Dendritic cell treated with granulocyte-macrophage colony-stimulating factor and Interleukin-4, amounts not matched to agents 40 ng/mL and 50 ng/mL, for 4 days (primary cell): Measurements from ENCODE around the gene AGAP3.
"Not testable (repeated sequence)": the region's sequence is repeated elsewhere in the genome, so short reads cannot be mapped to it uniquely, and the experiment has no call there.

Experiments
- H3K27ac Mint-ChIP-seq: one replicate; pipeline ENCODE4 v1.8.0; 2022; ENCODE audit warnings: mild to moderate bottlenecking, mixed read lengths
- H3K27me3 Mint-ChIP-seq: one replicate; pipeline ENCODE4 v1.8.0; 2022; ENCODE audit warnings: mild to moderate bottlenecking, mixed read lengths
- H3K36me3 Mint-ChIP-seq: one replicate; pipeline ENCODE4 v1.8.0; 2022; ENCODE audit warnings: low read depth, mixed read lengths
- H3K4me1 Mint-ChIP-seq: one replicate; pipeline ENCODE4 v1.8.0; 2022; ENCODE audit warnings: low read depth, mixed read lengths
- H3K4me3 Mint-ChIP-seq: one replicate; pipeline ENCODE4 v1.8.0; 2022; ENCODE audit warnings: mild to moderate bottlenecking, moderate library complexity, mixed read lengths
- H3K9me3 Mint-ChIP-seq: one replicate; pipeline ENCODE4 v1.8.0; 2022; ENCODE audit warnings: mixed read lengths
- intact Hi-C: fragments of 100-400 bp; cut with micrococcal nuclease; formaldehyde crosslinking; loops from one replicate; pipeline ENCODE4 v1.15.0; 2022

AGAP3 gene

DNA sequence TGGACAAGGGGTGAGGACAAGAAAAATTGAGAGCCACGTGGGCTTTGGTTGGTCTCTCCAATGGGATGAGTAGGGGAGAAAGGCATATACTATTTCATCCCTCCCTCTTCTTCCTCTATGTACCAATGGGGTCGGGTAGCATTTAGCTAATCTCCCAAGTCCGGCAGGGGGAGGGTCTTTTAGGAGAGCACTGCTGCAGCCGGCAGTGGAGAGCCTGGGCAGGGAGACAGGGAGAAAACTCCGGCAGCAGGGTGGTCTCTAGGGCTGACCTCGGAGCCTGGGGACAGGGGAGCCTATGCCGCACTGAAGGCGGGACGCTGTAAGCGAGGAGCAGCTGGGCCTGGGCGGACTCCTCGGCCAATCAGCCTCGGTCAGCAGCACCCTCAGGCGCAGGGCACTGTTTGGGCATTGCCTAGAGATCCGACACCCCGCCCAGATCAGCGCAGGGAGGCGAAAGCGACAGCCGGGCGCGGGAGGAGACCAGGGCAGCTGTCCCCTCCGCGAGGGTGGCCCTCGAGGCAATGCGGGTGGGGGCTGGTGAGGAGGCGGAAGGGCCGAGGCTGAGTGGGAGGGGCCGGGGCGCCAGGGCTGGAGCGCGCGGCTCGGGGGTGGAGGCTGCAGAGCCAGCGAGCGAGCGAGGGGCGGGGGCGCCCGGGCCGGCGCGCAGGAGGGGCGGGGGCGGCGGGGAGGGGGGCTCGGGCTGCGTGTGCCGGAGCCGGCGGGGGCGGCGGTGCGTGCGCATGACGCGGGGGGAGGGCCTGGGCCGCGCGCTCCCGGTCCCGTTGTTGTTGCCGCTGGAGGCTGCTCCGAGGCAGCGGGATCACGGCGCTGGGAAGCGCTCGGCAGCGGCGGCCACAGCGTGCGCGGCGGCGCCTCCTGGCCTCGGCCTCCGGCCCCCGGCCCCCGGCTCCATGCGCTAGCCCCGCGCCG lies at the start of gene AGAP3:
Gene AGAP3 (plus strand): TSS at position 785 of the 930 bp plus-strand sequence. CDS start 267 bp downstream, outside the sequence.
- Mint-ChIP-seq H3K4me3 (peak within 1 kb of the TSS; percentile 79), H3K27me3 (no peaks in the 10 kb centered on the region), H3K9me3 (no peaks in the 10 kb centered on the region), H3K36me3 (peaks cover 60% of the 10 kb centered on the region), H3K4me1 (peaks cover 63% of the 10 kb centered on the region), H3K27ac (peak within 1 kb of the TSS; percentile 96)
- intact Hi-C loops, result loop anchor here (2.0 to 10.0 kb wide), 2 partner anchors 27 to 301 kb away; partner anchors contain the start of gene SLC4A2

DNA sequence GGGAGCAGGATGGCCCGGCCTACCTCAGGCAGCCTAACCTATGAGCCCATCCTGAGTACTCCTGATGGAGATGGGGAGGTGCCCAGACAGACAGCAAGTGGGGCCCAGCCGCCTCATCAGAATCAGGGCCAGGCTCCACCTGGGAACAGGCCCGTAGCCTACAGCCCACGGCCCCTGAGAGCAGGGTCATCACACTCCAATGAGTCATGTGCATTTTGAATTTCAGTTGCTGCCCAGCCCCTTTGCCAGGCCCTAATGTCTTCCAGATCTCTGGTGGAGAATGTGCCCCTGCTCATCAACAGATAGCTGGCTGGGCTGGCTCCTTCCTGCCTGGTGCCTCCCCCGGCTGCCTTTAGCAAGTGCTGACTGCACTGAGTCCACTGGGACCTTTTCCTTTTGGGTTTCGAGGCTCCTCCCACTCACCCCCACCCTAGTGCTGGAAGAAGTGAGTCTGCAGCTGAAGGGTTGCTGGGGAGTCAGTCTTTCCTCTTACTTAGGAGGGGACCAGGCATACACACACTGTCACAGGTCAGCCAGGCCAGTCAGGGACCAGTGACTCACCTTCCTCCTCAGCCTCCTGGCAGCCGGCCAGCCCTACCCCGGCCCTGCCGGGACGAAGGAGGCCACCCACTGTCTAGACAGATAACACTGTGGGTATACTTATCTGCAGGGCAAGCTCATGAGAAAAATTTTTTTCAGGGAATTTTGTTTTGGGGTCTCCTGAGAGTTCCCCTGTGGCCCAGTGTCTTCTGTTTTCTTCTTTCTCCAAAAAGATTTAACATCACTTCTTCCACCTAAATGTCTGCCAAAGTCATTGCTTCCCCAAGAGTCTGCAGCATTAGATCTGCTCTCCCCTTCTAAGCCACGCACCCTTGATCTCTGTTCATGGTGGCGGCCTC lies 47.1 kb upstream of the AGAP3 start:
- Mint-ChIP-seq H3K9me3 (no peaks in the 10 kb centered on the region), H3K27ac (peak overlapping the region; percentile 16), H3K36me3 (peaks cover 71% of the 10 kb centered on the region), H3K4me3 (no peak overlapping the region), H3K4me1 (peaks cover 36% of the 10 kb centered on the region), H3K27me3 (no peaks in the 10 kb centered on the region)
- intact Hi-C loops, result no loop called here

DNA sequence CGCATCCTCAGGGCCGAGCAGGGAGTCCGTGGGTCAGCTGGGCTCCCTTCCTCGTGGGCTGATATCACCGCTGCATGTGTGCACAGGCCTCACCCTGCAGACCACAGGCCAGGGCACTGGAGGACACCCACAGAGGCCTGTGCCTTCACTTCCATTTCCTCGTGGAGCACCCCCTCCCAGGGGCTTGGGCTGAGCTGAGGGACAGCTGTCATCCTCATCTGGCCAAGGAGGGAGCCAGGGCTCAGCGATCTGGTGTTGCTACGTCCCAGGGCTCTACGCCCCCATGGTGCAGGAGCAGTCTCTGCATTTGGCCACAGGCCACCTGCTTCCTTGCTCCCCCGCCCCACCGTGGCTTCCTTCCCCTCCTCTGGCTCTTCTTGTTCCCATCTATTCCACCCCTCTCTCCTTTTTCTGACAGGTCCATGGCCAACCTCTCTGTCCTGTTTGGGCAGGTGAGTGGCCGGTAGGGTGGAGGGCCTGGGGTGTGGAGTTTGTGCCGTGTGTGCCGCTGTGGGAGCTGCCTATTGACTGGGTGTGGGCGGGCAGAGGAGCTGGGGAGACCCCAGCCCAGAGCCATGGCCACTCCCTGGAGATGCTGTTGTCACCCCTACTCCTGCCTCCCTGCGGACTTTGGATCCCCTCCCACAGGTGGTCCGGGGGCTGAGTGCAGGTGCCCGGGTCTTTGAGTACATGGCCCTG lies 46.3 kb upstream of the AGAP3 start:
- H3K27ac Mint-ChIP-seq, result no peak overlapping the region
- no peak overlapping the region for H3K4me3 Mint-ChIP-seq
- no peaks in the 10 kb centered on the region for H3K27me3 Mint-ChIP-seq
- H3K36me3 Mint-ChIP-seq, result peaks cover 71% of the 10 kb centered on the region
- peaks cover 29% of the 10 kb centered on the region for H3K4me1 Mint-ChIP-seq
- no peaks in the 10 kb centered on the region for H3K9me3 Mint-ChIP-seq
- intact Hi-C loops, result no loop called here

DNA sequence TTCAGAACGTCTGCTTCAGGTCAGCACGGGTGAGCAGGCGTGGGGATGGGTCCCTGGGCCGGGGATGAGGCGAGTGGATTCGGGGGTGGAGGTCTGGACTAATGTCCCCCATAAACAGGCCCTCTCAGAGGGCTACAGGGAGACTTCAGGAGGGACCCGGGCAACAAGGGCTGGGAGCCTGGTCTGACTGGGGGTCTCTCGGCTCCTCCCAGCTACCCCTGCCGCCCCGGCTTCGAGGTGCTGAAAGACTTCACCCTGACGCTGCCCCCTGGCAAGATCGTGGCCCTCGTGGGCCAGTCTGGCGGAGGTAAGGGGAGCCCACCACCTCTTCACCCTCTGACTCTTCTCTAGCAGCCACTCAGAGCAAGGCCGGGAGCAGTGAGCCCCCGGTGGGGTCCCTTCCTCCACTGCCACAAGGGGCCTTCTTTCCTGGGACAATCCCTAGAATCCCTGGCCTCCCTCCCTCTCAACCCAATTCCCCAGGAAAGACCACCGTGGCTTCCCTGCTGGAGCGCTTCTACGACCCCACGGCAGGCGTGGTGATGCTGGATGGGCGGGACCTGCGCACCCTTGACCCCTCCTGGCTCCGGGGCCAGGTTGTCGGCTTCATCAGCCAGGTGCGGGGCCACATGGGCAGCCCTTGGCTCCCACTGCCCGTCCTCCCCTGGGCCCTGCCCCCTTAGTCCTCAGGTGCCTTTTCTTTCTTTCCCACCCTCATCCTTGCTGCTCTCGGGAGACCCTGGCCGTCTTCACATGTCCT lies 45.5 kb upstream of the AGAP3 start:
- no peak overlapping the region for H3K4me3 Mint-ChIP-seq
- peaks cover 23% of the 10 kb centered on the region for H3K4me1 Mint-ChIP-seq
- intact Hi-C loops, result no loop called here
- H3K36me3 Mint-ChIP-seq, result peaks cover 71% of the 10 kb centered on the region
- H3K27me3 Mint-ChIP-seq, result no peaks in the 10 kb centered on the region
- H3K27ac Mint-ChIP-seq, result no peak overlapping the region
- no peaks in the 10 kb centered on the region for H3K9me3 Mint-ChIP-seq

DNA sequence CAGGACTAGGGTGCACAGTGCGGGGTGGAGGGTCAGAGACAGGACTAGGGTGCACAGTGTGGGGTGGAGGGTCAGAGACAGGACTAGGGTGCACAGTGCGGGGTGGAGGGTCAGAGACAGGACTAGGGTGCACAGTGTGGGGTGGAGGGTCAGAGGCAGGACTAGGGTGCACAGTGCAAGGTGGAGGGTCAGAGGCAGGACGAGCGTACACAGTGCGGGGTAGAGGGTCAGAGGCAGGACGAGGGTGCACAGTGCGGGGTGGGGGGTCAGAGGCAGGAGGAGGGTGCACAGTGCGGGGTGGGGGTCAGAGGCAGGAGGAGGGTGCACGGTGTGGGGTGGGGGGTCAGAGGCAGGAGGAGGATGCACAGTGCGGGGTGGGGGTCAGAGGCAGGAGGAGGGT lies 42.8 kb upstream of the AGAP3 start:
- H3K27me3 Mint-ChIP-seq, H3K9me3 Mint-ChIP-seq, intact Hi-C loops, H3K27ac Mint-ChIP-seq, H3K4me3 Mint-ChIP-seq: not testable (repeated sequence)
- Mint-ChIP-seq H3K36me3 (peaks cover 51% of the 10 kb centered on the region), H3K4me1 (peaks cover 32% of the 10 kb centered on the region)

DNA sequence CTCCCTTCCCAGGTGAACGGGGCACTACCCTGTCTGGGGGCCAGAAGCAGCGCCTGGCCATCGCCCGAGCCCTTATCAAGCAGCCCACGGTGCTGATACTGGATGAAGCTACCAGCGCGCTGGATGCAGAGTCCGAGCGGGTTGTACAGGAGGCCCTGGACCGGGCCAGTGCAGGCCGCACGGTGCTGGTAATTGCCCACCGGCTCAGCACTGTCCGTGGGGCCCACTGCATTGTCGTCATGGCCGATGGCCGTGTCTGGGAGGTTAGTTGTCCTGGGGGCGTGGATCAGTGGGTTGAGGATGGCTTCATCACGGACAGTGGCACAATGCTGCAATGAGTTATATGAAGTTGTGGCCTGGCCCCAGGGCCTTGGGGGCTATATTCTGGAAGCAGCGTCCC lies 42.3 kb upstream of the AGAP3 start:
- Mint-ChIP-seq H3K4me1 (peaks cover 27% of the 10 kb centered on the region), H3K27me3 (peaks cover 10% of the 10 kb centered on the region), H3K9me3 (no peaks in the 10 kb centered on the region), H3K27ac (no peak overlapping the region), H3K4me3 (no peak overlapping the region), H3K36me3 (peaks cover 51% of the 10 kb centered on the region)
- intact Hi-C loops, result no loop called here

DNA sequence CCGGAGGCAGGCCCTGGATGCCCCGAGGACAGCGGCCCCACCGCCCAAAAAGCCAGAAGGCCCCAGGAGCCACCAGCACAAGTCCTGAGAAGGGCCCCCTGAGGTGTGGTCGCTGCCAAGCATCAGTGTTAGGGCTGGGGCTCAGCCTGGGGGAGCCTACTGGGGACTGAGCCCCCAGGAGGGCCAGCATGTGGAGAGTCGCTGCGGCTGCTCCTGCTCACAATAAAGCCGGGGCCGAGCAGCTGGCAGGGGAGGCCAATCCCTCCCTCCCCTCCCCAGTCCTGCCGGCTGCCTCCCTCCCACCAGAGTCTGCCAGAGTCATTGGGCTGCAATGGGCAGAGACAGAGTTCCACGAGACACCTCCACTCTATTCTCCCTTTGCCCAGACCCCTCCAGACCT lies 41.0 kb upstream of the AGAP3 start:
- intact Hi-C loops, result no loop called here
- Mint-ChIP-seq H3K27me3 (peaks cover 23% of the 10 kb centered on the region), H3K9me3 (no peaks in the 10 kb centered on the region), H3K4me3 (no peak overlapping the region), H3K4me1 (peaks cover 14% of the 10 kb centered on the region), H3K36me3 (peaks cover 51% of the 10 kb centered on the region), H3K27ac (no peak overlapping the region)

DNA sequence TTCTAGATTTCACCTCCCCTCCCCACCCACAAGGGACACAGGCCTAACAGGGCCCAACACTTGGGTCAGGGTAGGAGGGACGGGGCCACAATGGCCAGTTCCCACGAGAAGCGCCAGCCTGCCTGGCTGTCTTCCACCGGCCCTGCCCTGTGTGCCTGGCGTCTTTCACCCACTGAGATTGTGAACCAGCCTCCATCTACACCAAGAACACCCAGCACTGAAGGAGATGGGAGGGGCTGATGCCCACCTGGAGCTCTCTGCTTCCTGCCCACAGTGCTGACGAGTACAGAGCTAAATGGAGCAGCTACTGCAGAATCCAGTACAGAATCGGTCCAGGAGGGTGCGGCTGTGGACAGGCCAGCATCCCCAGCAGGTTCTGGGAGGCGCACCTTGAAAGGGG lies 40.3 kb upstream of the AGAP3 start:
- intact Hi-C loops, result no loop called here
- Mint-ChIP-seq H3K27ac (no peak overlapping the region), H3K36me3 (peaks cover 51% of the 10 kb centered on the region), H3K9me3 (no peaks in the 10 kb centered on the region), H3K27me3 (peaks cover 28% of the 10 kb centered on the region), H3K4me1 (peaks cover 12% of the 10 kb centered on the region), H3K4me3 (no peak overlapping the region)

DNA sequence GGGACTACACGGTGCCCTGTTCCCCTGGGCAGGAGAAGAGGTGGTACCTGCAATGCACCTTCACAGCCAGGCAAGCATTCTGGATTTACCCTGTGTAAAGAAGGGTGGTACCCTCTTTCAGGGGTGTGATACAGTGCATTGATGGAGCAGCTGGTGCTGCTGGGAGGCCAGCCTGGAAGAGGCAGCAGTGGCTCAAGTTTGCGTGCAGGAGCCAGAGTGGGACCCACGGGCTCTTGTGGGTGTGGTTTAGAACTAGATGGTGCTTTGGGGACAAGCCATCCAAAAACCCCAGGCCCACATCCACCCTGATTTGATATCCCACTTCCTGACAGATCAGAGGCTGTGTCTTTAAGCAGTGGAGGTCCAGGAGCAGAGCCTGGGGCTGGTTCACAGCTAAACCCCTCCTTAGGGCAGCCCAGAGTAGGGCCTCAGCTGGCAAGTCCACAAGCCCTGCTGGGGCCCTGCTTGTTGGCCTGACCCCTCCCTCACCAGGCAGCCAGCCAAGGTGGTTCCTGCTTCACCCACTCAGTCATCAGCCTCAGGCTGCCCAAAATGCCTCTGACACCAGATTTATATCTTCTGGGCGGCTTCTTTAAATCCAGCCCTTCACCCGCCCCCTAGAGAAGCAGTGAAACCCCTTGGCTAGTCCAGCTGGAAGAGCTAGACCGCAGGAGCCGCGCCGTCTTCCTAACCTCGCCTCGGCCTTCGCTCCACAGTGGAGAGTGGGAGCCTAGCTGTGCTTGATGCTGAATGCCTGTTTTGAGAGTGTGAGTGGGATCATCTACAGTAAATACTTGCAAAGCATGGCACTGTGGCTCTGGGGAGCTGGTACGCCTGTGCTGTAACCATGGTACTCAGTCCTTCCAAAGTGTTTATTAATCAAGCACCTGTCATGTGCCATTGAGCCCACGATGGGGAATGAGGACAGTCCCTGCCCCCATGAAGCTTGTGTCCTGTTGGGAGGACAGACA lies 39.4 kb upstream of the AGAP3 start:
- Mint-ChIP-seq H3K36me3 (peaks cover 47% of the 10 kb centered on the region), H3K4me1 (peaks cover 12% of the 10 kb centered on the region), H3K4me3 (no peak overlapping the region), H3K27ac (no peak overlapping the region), H3K9me3 (no peaks in the 10 kb centered on the region), H3K27me3 (peaks cover 31% of the 10 kb centered on the region)
- intact Hi-C loops, result no loop called here

DNA sequence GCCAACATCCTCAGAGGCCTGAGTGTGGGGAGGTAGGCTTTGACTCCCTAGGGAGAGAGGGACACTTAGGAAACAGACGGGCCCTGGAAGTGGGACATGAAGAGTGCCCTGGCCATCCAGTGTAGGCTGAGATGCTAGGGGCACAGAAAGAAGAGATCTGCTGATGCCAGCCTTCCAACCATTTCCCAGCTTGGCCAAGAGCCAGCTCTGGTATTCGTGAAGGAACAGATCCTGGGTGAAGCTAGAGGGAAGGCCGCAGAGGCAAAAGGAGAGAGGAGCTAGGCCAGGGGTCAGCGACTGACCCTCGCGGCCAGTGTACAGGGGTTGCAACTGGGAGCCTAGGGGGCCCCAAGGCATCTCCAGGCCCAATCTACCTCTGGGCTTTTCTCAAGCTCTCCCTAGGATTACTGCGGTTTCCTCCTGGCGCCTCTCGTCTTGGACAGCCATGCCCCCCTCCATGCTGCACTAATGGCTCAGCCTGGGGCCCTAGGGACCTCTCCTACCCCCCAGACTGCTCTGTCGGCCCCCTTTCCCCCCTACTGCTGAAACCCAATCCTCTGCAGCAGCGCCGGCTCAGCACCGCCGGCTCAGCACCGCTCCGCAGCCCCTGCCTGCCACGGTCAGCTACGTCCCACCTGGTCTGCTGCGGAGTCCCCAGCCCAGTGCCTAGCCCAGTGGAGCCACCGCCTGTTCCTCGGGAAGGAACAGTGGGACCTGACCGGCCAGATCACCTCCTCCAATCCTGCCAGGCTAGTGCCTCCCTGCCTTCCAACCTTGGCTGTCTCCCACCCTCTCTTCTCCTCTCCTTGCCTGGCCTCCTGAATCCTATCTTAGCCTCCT lies 38.1 kb upstream of the AGAP3 start, which contains the start of gene ASIC3:
Gene ASIC3 (plus strand): TSS at position 556 of the 840 bp plus-strand sequence. CDS start 355 bp downstream, outside the sequence.
- H3K27me3 Mint-ChIP-seq, result peaks cover 31% of the 10 kb centered on the region
- peaks cover 22% of the 10 kb centered on the region for H3K4me1 Mint-ChIP-seq
- peaks cover 42% of the 10 kb centered on the region for H3K36me3 Mint-ChIP-seq
- H3K27ac Mint-ChIP-seq, result no peak within 1 kb of the TSS
- intact Hi-C loops, result no loop called here
- H3K4me3 Mint-ChIP-seq, result no peak within 1 kb of the TSS
- no peaks in the 10 kb centered on the region for H3K9me3 Mint-ChIP-seq

DNA sequence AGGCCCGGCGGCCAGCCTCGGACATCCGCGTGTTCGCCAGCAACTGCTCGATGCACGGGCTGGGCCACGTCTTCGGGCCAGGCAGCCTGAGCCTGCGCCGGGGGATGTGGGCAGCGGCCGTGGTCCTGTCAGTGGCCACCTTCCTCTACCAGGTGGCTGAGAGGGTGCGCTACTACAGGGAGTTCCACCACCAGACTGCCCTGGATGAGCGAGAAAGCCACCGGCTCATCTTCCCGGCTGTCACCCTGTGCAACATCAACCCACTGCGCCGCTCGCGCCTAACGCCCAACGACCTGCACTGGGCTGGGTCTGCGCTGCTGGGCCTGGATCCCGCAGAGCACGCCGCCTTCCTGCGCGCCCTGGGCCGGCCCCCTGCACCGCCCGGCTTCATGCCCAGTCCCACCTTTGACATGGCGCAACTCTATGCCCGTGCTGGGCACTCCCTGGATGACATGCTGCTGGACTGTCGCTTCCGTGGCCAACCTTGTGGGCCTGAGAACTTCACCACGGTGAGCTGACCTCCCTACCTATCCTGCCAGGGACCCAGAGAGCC lies 37.3 kb upstream of the AGAP3 start:
- Mint-ChIP-seq H3K36me3 (peaks cover 42% of the 10 kb centered on the region), H3K27me3 (peaks cover 31% of the 10 kb centered on the region), H3K9me3 (no peaks in the 10 kb centered on the region), H3K27ac (no peak overlapping the region), H3K4me3 (no peak overlapping the region), H3K4me1 (peaks cover 30% of the 10 kb centered on the region)
- intact Hi-C loops, result no loop called here
